Activated T-cell treated with anti-CD3 and anti-CD28 coated beads, Interleukin-2, amount 50 U/mL, for 72 hours (primary cell): ENCODE measurements around the gene TRPM8. TPM values are rescaled to one million over a fixed set of nuclear protein-coding genes. Genes with fewer than 3 reads are reported as not detected.

Experiments
- ATAC-seq, 2 donors: fragments of 150-1000 bp; cut with Tn5 transposase; replicated peaks in 1 of 2; 2 replicates each; pipeline ENCODE4 v1.10.0; 2021; ENCODE audit warnings: moderate library complexity in 2 of 2, mild to moderate bottlenecking in 1 of 2
- DNase-seq, 2 donors: peaks; one replicate each; pipeline ENCODE4 v3.0.0; 2021 to 2022; ENCODE audit warnings: mixed read lengths in 1 of 2
- H3K27ac Mint-ChIP-seq: one replicate; pipeline ENCODE4 v1.8.0; 2022; ENCODE audit warnings: mild to moderate bottlenecking, moderate library complexity, mixed read lengths
- H3K27me3 Mint-ChIP-seq: one replicate; pipeline ENCODE4 v1.8.0; 2022; ENCODE audit warnings: low read depth, mixed read lengths
- H3K36me3 Mint-ChIP-seq, 2 donors: one replicate each; pipeline ENCODE4 v1.8.0; 2022; ENCODE audit warnings: mixed read lengths in 2 of 2, mild to moderate bottlenecking in 1 of 2; ENCODE audit not compliant: insufficient read depth in 2 of 2
- H3K4me1 Mint-ChIP-seq: one replicate; pipeline ENCODE4 v1.8.0; 2022; ENCODE audit warnings: low read depth, mixed read lengths
- H3K4me3 Mint-ChIP-seq, 2 donors: one replicate each; pipeline ENCODE4 v1.8.0; 2022; ENCODE audit warnings: mild to moderate bottlenecking in 2 of 2, mixed read lengths in 2 of 2, moderate library complexity in 2 of 2
- H3K9me3 Mint-ChIP-seq, 2 donors: one replicate each; pipeline ENCODE4 v1.8.0; 2022; ENCODE audit warnings: mixed read lengths in 2 of 2
- total RNA-seq, 2 donors: library from RNA; stranded (reverse); gene quantifications; one replicate each; pipeline ENCODE4 v1.2.3, GENCODE V29; 2022

The TRPM8 gene
- total RNA-seq, 2 donors from 2014 or later = not detected

DNA sequence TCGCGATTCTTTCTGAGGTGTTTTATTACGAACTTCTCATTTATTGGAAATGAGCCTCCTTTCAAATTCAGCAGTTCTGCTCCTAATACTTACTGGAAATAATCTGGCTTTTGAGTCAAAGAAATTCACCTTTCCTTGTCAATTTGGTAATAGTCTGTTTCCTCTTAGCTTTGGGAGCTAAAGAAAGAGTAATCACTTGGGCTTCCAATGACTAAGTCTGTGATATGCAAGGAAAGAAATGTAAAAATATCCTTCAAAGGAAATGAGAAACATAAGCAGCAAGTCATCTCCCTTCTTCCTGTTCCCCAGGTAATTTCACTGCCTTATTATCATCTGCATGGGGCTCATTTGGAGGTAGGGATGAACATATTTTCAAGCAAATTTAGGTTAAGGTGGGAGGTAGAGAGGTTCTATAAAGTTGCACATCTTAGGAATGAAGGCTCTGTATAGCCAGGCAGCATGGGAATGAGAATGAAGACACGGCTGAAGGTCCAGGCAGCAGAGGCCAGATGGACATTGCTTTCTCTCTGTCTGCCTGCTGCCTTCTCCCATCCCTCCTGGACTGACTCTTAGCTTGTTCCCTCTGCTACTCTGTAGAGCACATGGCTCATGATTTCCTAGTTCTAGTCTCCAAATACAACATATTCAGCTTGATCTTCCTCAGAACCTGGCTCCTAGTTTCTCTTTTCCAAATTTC is 134.3 kb downstream of the TRPM8 start:
- DNase-seq = no peak
- H3K27me3 Mint-ChIP-seq = peaks cover 10% of the 10 kb centered on the region
- no peak for ATAC-seq
- H3K36me3 Mint-ChIP-seq = no peaks in the 10 kb centered on the region
- peaks cover 1 to 2% of the 10 kb centered on the region in 2 donors for H3K9me3 Mint-ChIP-seq
- H3K27ac Mint-ChIP-seq = no peak overlapping the region
- peaks cover 6% of the 10 kb centered on the region for H3K4me1 Mint-ChIP-seq
- no peak overlapping the region for H3K4me3 Mint-ChIP-seq

- H3K4me3 Mint-ChIP-seq = no peak overlapping the region
- no peaks in the 10 kb centered on the region for H3K4me1 Mint-ChIP-seq
- ATAC-seq (no peak), DNase-seq (no peak)
- H3K9me3 Mint-ChIP-seq = peaks cover 0 to 2% of the 10 kb centered on the region in 2 donors
- peaks cover 10% of the 10 kb centered on the region for H3K27me3 Mint-ChIP-seq
- H3K36me3 Mint-ChIP-seq = no peaks in the 10 kb centered on the region
- no peak overlapping the region for H3K27ac Mint-ChIP-seq
These were observed 141.7 kb downstream of the TRPM8 start for GRCh38 chr2:234058881-234059280.

DNA sequence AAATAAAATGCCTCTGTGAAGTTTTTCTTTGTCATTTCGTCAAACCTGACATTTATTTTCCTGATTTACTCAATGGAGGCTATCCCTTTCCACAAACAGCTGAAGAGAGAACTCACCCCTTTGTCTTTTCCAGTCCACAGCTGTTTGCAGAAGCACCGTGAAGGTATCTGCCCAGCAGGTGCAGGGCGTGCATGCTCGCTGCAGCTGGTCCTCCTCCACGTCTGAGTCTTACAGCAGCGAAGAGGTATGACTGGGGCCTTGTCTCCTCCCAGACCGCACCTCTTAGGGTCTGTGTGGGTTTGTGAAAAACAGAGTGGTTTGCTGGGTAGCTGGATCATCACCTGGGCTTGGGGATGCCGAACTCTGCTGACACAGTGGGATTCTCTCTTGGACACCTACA is 143.1 kb downstream of the TRPM8 start:
- ATAC-seq (no peak), DNase-seq (no peak)
- Mint-ChIP-seq H3K4me3 (no peak overlapping the region), H3K4me1 (no peaks in the 10 kb centered on the region), H3K27ac (no peak overlapping the region), H3K9me3 (no peaks in the 10 kb centered on the region), H3K36me3 (no peaks in the 10 kb centered on the region), H3K27me3 (peaks cover 10% of the 10 kb centered on the region)

DNA sequence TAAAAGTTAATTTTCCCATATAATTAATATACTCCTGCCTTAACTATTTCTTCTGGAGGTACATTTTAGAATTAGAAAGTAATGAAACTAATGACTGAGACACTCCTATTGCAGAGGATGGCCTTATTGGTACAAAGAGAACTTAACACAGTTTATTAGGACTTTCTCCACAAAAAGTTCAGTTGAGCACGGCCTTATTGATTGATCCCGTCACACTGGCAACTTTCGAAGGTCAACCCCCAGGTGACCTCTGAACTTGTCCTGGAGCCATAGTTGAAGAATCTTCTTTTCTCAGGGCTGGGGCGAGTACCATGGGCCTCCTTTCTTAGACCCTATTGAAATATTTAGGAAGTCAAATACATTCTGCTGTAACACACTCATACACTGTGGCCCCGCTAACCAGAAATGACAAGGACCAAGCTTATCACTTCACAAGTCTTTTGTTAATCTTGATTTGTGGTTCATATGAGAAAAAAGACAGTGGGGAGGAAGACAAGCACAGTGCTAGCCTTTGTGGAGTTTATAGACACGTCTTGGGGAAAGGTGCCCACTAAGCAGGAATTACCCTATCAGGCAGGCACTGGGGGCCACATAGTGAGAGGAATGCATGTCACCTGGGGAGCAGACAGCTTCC is 144.6 kb downstream of the TRPM8 start:
- no peaks in the 10 kb centered on the region for H3K4me1 Mint-ChIP-seq
- no peak overlapping the region for H3K4me3 Mint-ChIP-seq
- H3K36me3 Mint-ChIP-seq = no peaks in the 10 kb centered on the region
- ATAC-seq (no peak), DNase-seq (no peak)
- peaks cover 9% of the 10 kb centered on the region for H3K27me3 Mint-ChIP-seq
- no peak overlapping the region for H3K27ac Mint-ChIP-seq
- no peaks in the 10 kb centered on the region for H3K9me3 Mint-ChIP-seq

DNA sequence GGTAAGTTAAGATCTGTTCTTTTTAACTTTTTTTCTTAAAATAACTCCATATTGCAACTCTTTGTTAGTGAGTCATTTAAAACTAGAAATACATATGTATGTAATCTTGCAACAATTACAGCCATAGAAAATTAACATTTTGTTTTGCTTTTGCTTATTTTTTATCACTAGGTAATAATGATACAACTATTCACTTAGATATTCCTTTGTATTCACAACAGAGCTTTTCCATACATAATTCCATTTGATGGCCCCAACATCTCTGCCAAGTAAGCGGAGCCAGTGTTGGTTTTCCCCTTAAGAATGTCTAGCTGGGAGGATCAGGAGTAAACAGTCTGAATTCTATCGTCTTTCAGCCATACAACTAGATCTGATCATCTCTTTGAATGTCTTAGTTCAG is 149.4 kb downstream of the TRPM8 start:
- DNase-seq = no peak
- Mint-ChIP-seq H3K36me3 (peaks cover 0 to 2% of the 10 kb centered on the region in 2 donors), H3K9me3 (peaks cover 3 to 5% of the 10 kb centered on the region in 2 donors), H3K4me3 (no peak overlapping the region), H3K27me3 (no peaks in the 10 kb centered on the region), H3K27ac (no peak overlapping the region), H3K4me1 (no peaks in the 10 kb centered on the region)
- ATAC-seq = no peak

Other genes starting within 250 kb of the TRPM8 start
- gene UGT1A9, start 245.5 kb upstream of the TRPM8 start, total RNA-seq = not detected
- gene UGT1A7, start 235.5 kb upstream of the TRPM8 start, total RNA-seq = not detected
- gene UGT1A6, start 224.5 kb upstream of the TRPM8 start, total RNA-seq = not detected
- gene UGT1A5, start 204.5 kb upstream of the TRPM8 start, total RNA-seq = not detected
- gene UGT1A4, start 198.6 kb upstream of the TRPM8 start, total RNA-seq = not detected
- gene UGT1A3, start 188.3 kb upstream of the TRPM8 start, total RNA-seq = not detected
- not detected for gene UGT1A1, start 157.1 kb upstream of the TRPM8 start, total RNA-seq
- not detected for gene MROH2A, start 139.0 kb upstream of the TRPM8 start, total RNA-seq
- gene HJURP, start 62.8 kb upstream of the TRPM8 start, total RNA-seq = 10 to 100 TPM; 84.3 to 93.5 TPM
- gene SPP2, start 133.3 kb downstream of the TRPM8 start, total RNA-seq = not detected